ENCODE measurements around the gene FCRLB.
"Not testable (repeated sequence)": the region's sequence is repeated elsewhere in the genome, so short reads cannot be mapped to it uniquely, and the experiment has no call there.

FCRLB gene

GRCh38 chr1:161720422-161720821 lies 922 bp upstream of the FCRLB start:
- ATAC-seq: no peak

GRCh38 chr1:161721738-161722343 lies 497 bp downstream of the FCRLB start:
- DNase-seq (no peak), ATAC-seq (no peak)

More at GRCh38 chr1:161720422-161720821, 922 bp upstream of the FCRLB start:
- no peak for DNase-seq

GRCh38 chr1:161722406-161722805 lies 1.1 kb downstream of the FCRLB start:
- DNase-seq: no peak
- no peak for ATAC-seq

GRCh38 chr1:161723459-161724141 lies 2.3 kb downstream of the FCRLB start:
- DNase-seq (no peak), ATAC-seq (no peak)

- not testable (repeated sequence) for ATAC-seq, DNase-seq
Observed at GRCh38 chr1:161725258-161725907, 4.0 kb downstream of the FCRLB start.

GRCh38 chr1:161725908-161726472 lies 4.6 kb downstream of the FCRLB start:
- ATAC-seq: peak; percentile 17
- peak; percentile 46 for DNase-seq

GRCh38 chr1:161726473-161727255 lies 5.3 kb downstream of the FCRLB start:
- DNase-seq: peak; percentile 78
- ATAC-seq: peak; percentile 47

- ATAC-seq: peak; percentile 4
- peak; percentile 30 for DNase-seq
Observed at GRCh38 chr1:161727256-161727924, 6.0 kb downstream of the FCRLB start.

- DNase-seq (no peak), ATAC-seq (no peak)
Observed at GRCh38 chr1:161728376-161729226, 7.3 kb downstream of the FCRLB start.

GRCh38 chr1:161730050-161730564 lies 8.8 kb downstream of the FCRLB start:
- peak; percentile 58 for ATAC-seq
- peak; percentile 46 for DNase-seq

GRCh38 chr1:161731241-161731640 lies 9.9 kb downstream of the FCRLB start:
- ATAC-seq: no peak
- DNase-seq: no peak

- ATAC-seq (no peak), DNase-seq (no peak)
Observed at GRCh38 chr1:161731981-161732718, 10.8 kb downstream of the FCRLB start.

GRCh38 chr1:161733526-161733925 lies 12.2 kb downstream of the FCRLB start:
- ATAC-seq (no peak), DNase-seq (no peak)

- DNase-seq (no peak), ATAC-seq (no peak)
Observed at GRCh38 chr1:161735837-161736236, 14.5 kb downstream of the FCRLB start.

GRCh38 chr1:161736335-161736969 lies 15.1 kb downstream of the FCRLB start:
- ATAC-seq (peak; percentile 69), DNase-seq (peak; percentile 37)

- DNase-seq (no peak), ATAC-seq (no peak)
Observed at GRCh38 chr1:161737625-161738024, 16.3 kb downstream of the FCRLB start.

GRCh38 chr1:161738627-161739287 lies 17.4 kb downstream of the FCRLB start:
- DNase-seq (peak; percentile 60), ATAC-seq (peak; percentile 78)

- DNase-seq (no peak), ATAC-seq (no peak)
Observed at GRCh38 chr1:161739865-161740566, 18.7 kb downstream of the FCRLB start.

All from stimulated activated naive CD8-positive, alpha-beta T cell treated with anti-CD3 and anti-CD28 coated beads, Interleukin-15, Interleukin-2, amounts not matched to agents 100 U/mL and 50 U/mL, for 24 hours (primary cell).